Urinary bladder (tissue), 4 donors: ENCODE results near the gene PIGC. TPM values are rescaled to one million over a fixed set of nuclear protein-coding genes. Genes with fewer than 3 reads are reported as not detected.

Source experiments
- DNase-seq: peaks from one replicate; pipeline ENCODE4 v3.0.0-alpha.2; 2015; ENCODE audit errors: extremely low spot score
- H3K27ac ChIP-seq: one replicate; pipeline ENCODE4 v1.5.1; 2013; ENCODE audit warnings: low read depth, mild to moderate bottlenecking, moderate library complexity
- H3K36me3 ChIP-seq: one replicate; pipeline ENCODE4 v1.6.1; 2013; ENCODE audit warnings: mild to moderate bottlenecking, moderate library complexity; ENCODE audit not compliant: insufficient read depth
- H3K4me1 ChIP-seq: one replicate; pipeline ENCODE4 v1.6.1; 2013; ENCODE audit warnings: mild to moderate bottlenecking, moderate library complexity; ENCODE audit not compliant: insufficient read depth
- H3K4me3 ChIP-seq: one replicate; pipeline ENCODE4 v1.5.1; 2013; ENCODE audit warnings: low read depth, low read length
- WGBS: extraction: QIAGEN DNeasy Blood & Tissue Kit; methylation state at CpG from one replicate; pipeline ENCODE4 v1.1.7; 2013; 5-methylcytosine and 5-hydroxymethylcytosine counted together
- polyA plus RNA-seq: library from polyadenylated mRNA; stranded (reverse); fragments of 200-250 nt; gene quantifications from one replicate; pipeline ENCODE4 v1.2.3, GENCODE V29; 2013
- total RNA-seq: library from RNA; depleted of rRNA; stranded (reverse); fragments of >200 nt; gene quantifications from one replicate; pipeline ENCODE4 v1.2.3, GENCODE V29; 2014
- donor health status: healthy with polysubstance abuse.
- donor health status: healthy.

The PIGC gene
- total and polyA plus RNA-seq, 2 donors = 26.9 to 36.8 TPM

GRCh38 chr1:172410027-172410426 lies 33.8 kb downstream of the PIGC start:
- Histone ChIP-seq H3K4me1 (no peaks in the 10 kb centered on the region), H3K36me3 (no peaks in the 10 kb centered on the region), H3K4me3 (no peak overlapping the region), H3K27ac (no peak overlapping the region)
- WGBS = 89% methylated on average over 1 of the region's 1 CpG
- no peak for DNase-seq

- Histone ChIP-seq H3K27ac (no peak overlapping the region), H3K4me1 (no peaks in the 10 kb centered on the region), H3K36me3 (no peaks in the 10 kb centered on the region), H3K4me3 (no peak overlapping the region)
- no peak for DNase-seq
- 90% methylated on average over 1 of the region's 1 CpG for WGBS
Observed at GRCh38 chr1:172408958-172409357, 34.9 kb downstream of the PIGC start.

GRCh38 chr1:172406968-172407367 lies 36.9 kb downstream of the PIGC start:
- no peaks in the 10 kb centered on the region for H3K36me3 ChIP-seq
- no peak overlapping the region for H3K27ac ChIP-seq
- no peak overlapping the region for H3K4me3 ChIP-seq
- no peaks in the 10 kb centered on the region for H3K4me1 ChIP-seq
- 58% methylated on average over 1 of the region's 1 CpG for WGBS
- no peak for DNase-seq

GRCh38 chr1:172405912-172406311 lies 38.0 kb downstream of the PIGC start:
- H3K36me3 ChIP-seq = no peaks in the 10 kb centered on the region
- DNase-seq = no peak
- H3K27ac ChIP-seq = no peak overlapping the region
- no peaks in the 10 kb centered on the region for H3K4me1 ChIP-seq
- H3K4me3 ChIP-seq = no peak overlapping the region

GRCh38 chr1:172404121-172404520 lies 39.7 kb downstream of the PIGC start:
- DNase-seq = no peak

GRCh38 chr1:172402878-172403569 lies 40.8 kb downstream of the PIGC start:
- H3K4me3 ChIP-seq = no peak overlapping the region
- WGBS = 90% methylated on average over 1 of the region's 1 CpG
- no peaks in the 10 kb centered on the region for H3K4me1 ChIP-seq
- H3K36me3 ChIP-seq = no peaks in the 10 kb centered on the region
- DNase-seq = no peak
- H3K27ac ChIP-seq = no peak overlapping the region

More at GRCh38 chr1:172404121-172404520, 39.7 kb downstream of the PIGC start:
- Histone ChIP-seq H3K4me1 (no peaks in the 10 kb centered on the region), H3K27ac (no peak overlapping the region), H3K4me3 (no peak overlapping the region), H3K36me3 (no peaks in the 10 kb centered on the region)

GRCh38 chr1:172401892-172402291 lies 42.0 kb downstream of the PIGC start:
- Histone ChIP-seq H3K4me1 (no peaks in the 10 kb centered on the region), H3K27ac (no peak overlapping the region), H3K36me3 (no peaks in the 10 kb centered on the region), H3K4me3 (no peak overlapping the region)
- 76% methylated on average over 5 of the region's 5 CpGs for WGBS
- DNase-seq = no peak

- DNase-seq = no peak
- no peak overlapping the region for H3K4me3 ChIP-seq
- H3K36me3 ChIP-seq = no peaks in the 10 kb centered on the region
- H3K4me1 ChIP-seq = no peaks in the 10 kb centered on the region
- no peak overlapping the region for H3K27ac ChIP-seq
Observed at GRCh38 chr1:172401477-172401876, 42.4 kb downstream of the PIGC start.

GRCh38 chr1:172400722-172401105 lies 43.2 kb downstream of the PIGC start:
- no peak for DNase-seq
- 43% methylated on average over 1 of the region's 1 CpG for WGBS
- Histone ChIP-seq H3K27ac (peak overlapping the region; percentile 45), H3K4me3 (no peak overlapping the region), H3K36me3 (no peaks in the 10 kb centered on the region), H3K4me1 (no peaks in the 10 kb centered on the region)

GRCh38 chr1:172399756-172400721 lies 43.8 kb downstream of the PIGC start:
- Histone ChIP-seq H3K36me3 (no peaks in the 10 kb centered on the region), H3K4me1 (no peaks in the 10 kb centered on the region), H3K27ac (peak overlapping the region; percentile 39), H3K4me3 (no peak overlapping the region)
- DNase-seq = no peak
- 57% methylated on average over 6 of the region's 6 CpGs for WGBS

- peak; percentile 82 for DNase-seq
- WGBS = 26% methylated on average over 9 of the region's 9 CpGs
- Histone ChIP-seq H3K36me3 (no peaks in the 10 kb centered on the region), H3K4me3 (no peak overlapping the region), H3K27ac (peak overlapping the region; percentile 50), H3K4me1 (peaks cover 2% of the 10 kb centered on the region)
Observed at GRCh38 chr1:172398970-172399755, 44.7 kb downstream of the PIGC start.

- no peak overlapping the region for H3K4me3 ChIP-seq
- no peak for DNase-seq
- H3K36me3 ChIP-seq = no peaks in the 10 kb centered on the region
- H3K4me1 ChIP-seq = peaks cover 2% of the 10 kb centered on the region
- WGBS = 43% methylated on average over 2 of the region's 2 CpGs
- peak overlapping the region; percentile 2 for H3K27ac ChIP-seq
Observed at GRCh38 chr1:172398193-172398592, 45.7 kb downstream of the PIGC start.

- Histone ChIP-seq H3K4me1 (peaks cover 2% of the 10 kb centered on the region), H3K4me3 (no peak overlapping the region), H3K27ac (no peak overlapping the region), H3K36me3 (no peaks in the 10 kb centered on the region)
- DNase-seq = no peak
- WGBS = 82% methylated on average over 2 of the region's 2 CpGs
Observed at GRCh38 chr1:172397633-172398032, 46.2 kb downstream of the PIGC start.
